IPS-20b (cell line): ENCODE results near the gene TENM4.
A peak's percentile ranks its signal among the peaks of the same experiment; 100 is the strongest.

Experiments
- H3K27ac ChIP-seq: one replicate; pipeline ENCODE4 v1.5.1; 2013; ENCODE audit warnings: low read length
- H3K27me3 ChIP-seq: 2 replicates; pipeline ENCODE4 v1.6.1; 2013; ENCODE audit warnings: mild to moderate bottlenecking, low read length, inconsistent platforms; ENCODE audit not compliant: insufficient read depth
- H3K36me3 ChIP-seq: 2 replicates; pipeline ENCODE4 v1.6.1; 2013; ENCODE audit warnings: low read depth, mild to moderate bottlenecking, inconsistent platforms, low read length, moderate library complexity; ENCODE audit not compliant: insufficient read depth
- H3K4me1 ChIP-seq: 2 replicates; pipeline ENCODE4 v1.6.1; 2013; ENCODE audit warnings: mild to moderate bottlenecking, control low read depth, inconsistent platforms, low read length, moderate library complexity; ENCODE audit not compliant: insufficient read depth
- H3K4me3 ChIP-seq: 2 replicates; pipeline ENCODE4 v1.5.1; 2013; ENCODE audit warnings: mild to moderate bottlenecking, low read length, inconsistent platforms
- H3K9ac ChIP-seq: 2 replicates; pipeline ENCODE4 v1.6.1; 2013; ENCODE audit warnings: low read depth, mild to moderate bottlenecking, inconsistent platforms, low read length, moderate library complexity
- H3K9me3 ChIP-seq: 2 replicates; pipeline ENCODE4 v1.6.1; 2013; ENCODE audit warnings: mild to moderate bottlenecking, low read depth, low read length, inconsistent platforms; ENCODE audit not compliant: insufficient read depth

Gene TENM4

GRCh38 chr11:79069504-79069903, 371.3 kb downstream of the TENM4 start:
- Histone ChIP-seq H3K36me3 (no peaks in the 10 kb centered on the region), H3K27ac (no peak overlapping the region), H3K27me3 (no peaks in the 10 kb centered on the region), H3K9me3 (no peaks in the 10 kb centered on the region), H3K4me3 (no peak overlapping the region), H3K9ac (no peak overlapping the region), H3K4me1 (peaks cover 4% of the 10 kb centered on the region; the same call in 1 of the 2 replicates)

GRCh38 chr11:79068356-79068755, 372.5 kb downstream of the TENM4 start:
- Histone ChIP-seq H3K9me3 (no peaks in the 10 kb centered on the region), H3K27me3 (no peaks in the 10 kb centered on the region), H3K27ac (no peak overlapping the region), H3K9ac (no peak overlapping the region), H3K36me3 (no peaks in the 10 kb centered on the region), H3K4me1 (peaks cover 6% of the 10 kb centered on the region; the same call in 1 of the 2 replicates), H3K4me3 (no peak overlapping the region)

DNA sequence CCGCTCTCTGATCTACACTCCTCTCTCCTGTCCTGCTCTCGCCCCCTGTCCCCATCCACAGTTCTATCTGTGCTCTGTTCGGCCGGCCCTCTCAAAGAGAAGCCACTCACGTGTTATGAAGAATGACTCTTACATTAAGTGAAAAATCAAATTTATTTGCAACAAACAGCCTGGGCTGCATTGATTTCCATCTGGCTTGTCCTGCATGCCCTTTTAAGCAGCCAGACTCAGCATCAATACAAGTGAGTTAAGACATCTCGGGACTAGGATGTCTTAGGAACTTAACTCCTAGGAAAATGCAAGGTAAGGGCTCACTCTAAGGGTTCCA, 373.5 kb downstream of the TENM4 start:
- H3K9ac ChIP-seq, result peak overlapping the region; percentile 19; the same call in 1 of the 2 replicates

DNA sequence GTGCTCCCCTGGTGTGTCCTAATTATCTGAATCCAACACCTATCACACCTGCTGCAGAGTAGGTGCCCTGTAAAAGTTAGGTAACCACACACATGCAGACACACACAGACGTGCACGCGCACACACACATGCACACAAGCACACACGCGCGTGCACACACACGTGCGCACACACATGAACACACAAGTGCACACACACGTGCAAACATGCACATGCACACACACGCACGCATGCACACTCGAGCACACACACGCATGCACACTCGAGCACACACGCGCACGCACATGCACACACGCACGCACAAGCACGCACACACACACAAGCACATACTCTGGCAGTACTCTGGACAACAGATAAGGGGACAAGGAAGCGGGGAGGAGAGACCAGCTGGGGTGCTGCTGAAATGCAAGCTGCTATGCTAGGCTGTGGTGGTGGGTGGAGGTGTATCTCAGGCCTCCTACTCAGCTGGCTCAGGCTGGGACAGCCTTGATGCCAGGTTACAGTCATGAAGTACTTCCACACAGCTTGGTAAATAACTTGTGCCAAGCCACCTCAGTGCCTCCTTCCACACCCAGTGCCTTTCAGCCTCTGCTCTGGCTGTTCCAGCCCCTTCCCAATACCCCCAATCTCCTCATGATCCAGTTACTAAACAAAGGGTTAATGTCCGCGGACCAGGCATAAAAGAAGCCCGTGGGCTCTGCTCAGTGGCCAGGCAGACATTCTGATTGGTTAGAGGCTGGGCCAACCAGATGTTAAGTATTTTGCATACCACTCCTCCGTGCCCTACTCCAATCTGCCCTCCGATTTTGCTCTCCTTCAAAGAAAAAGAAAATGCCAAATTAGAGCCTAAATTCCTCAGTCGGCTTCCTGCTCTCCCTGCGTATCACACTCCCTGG, 374.1 kb downstream of the TENM4 start:
- Histone ChIP-seq H3K36me3 (no peaks in the 10 kb centered on the region), H3K27me3 (no peaks in the 10 kb centered on the region), H3K4me1 (peaks cover 16% of the 10 kb centered on the region; the same call in 1 of the 2 replicates), H3K4me3 (peak overlapping the region; percentile 16; the same call in 1 of the 2 replicates), H3K9me3 (no peaks in the 10 kb centered on the region), H3K9ac (peak overlapping the region; percentile 19; the same call in 1 of the 2 replicates), H3K27ac (no peak overlapping the region)

More for the DNA sequence above, 373.5 kb downstream of the TENM4 start:
- Histone ChIP-seq H3K27ac (no peak overlapping the region), H3K4me3 (peak overlapping the region; percentile 16; the same call in 1 of the 2 replicates), H3K9me3 (no peaks in the 10 kb centered on the region), H3K4me1 (peaks cover 15% of the 10 kb centered on the region; the same call in 1 of the 2 replicates), H3K27me3 (no peaks in the 10 kb centered on the region), H3K36me3 (no peaks in the 10 kb centered on the region)

- Histone ChIP-seq H3K4me3 (no peak overlapping the region), H3K9me3 (no peaks in the 10 kb centered on the region), H3K27me3 (no peaks in the 10 kb centered on the region), H3K9ac (no peak overlapping the region), H3K4me1 (peaks cover 16% of the 10 kb centered on the region; the same call in 1 of the 2 replicates), H3K36me3 (no peaks in the 10 kb centered on the region), H3K27ac (no peak overlapping the region)
Observed at GRCh38 chr11:79062814-79063762, 377.7 kb downstream of the TENM4 start.

DNA sequence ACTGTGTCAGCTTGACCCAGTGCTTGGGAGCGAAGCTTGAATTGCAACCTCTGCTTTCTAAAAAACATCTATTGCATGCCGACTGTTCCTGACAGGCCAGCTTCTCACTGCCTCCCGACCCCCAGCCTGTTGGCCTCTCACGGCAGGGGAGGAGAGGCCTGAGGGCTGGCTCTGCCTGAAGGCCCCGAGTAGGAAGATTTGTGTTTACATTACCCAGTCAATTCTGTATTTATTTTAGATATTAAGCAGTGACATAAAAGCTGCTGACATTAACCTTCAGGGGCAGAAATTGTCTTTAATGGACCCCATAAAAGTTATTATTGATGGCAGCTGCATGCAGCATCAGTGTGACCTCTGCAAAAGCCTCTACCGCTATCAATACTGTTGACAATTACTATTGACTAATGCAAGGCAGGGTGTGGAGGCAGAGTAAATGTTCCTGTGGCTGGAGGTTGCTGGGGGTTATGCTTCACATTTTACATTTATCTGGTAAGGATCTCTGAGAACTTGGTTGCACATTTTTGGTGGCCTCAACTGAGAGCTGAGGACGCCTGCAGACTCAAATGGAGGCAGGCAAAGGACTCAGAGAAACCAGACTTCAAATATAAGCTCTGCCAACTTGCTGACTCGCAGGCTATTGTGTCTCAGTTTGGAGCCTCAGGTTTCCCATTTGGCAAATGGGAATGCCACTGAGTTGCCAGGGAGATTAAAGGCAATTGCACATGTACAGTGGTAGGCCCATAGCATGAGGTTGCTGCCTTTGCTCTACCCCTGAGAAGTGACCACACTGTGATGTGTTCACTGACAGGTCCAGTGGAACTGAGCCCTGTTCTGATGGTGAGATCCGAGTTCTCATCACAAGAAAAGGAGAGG, 380.5 kb downstream of the TENM4 start:
- Histone ChIP-seq H3K4me1 (peaks cover 12% of the 10 kb centered on the region; the same call in 1 of the 2 replicates), H3K36me3 (no peaks in the 10 kb centered on the region), H3K9me3 (no peaks in the 10 kb centered on the region), H3K27ac (no peak overlapping the region), H3K9ac (no peak overlapping the region), H3K4me3 (no peak overlapping the region), H3K27me3 (no peaks in the 10 kb centered on the region)

GRCh38 chr11:79059141-79059540, 381.7 kb downstream of the TENM4 start:
- Histone ChIP-seq H3K36me3 (no peaks in the 10 kb centered on the region), H3K27ac (no peak overlapping the region), H3K9ac (no peak overlapping the region), H3K9me3 (no peaks in the 10 kb centered on the region), H3K4me3 (no peak overlapping the region), H3K4me1 (peaks cover 12% of the 10 kb centered on the region; the same call in 1 of the 2 replicates), H3K27me3 (no peaks in the 10 kb centered on the region)

GRCh38 chr11:79055856-79056631, 384.8 kb downstream of the TENM4 start:
- H3K4me1 ChIP-seq, result no peaks in the 10 kb centered on the region
- no peak overlapping the region for H3K27ac ChIP-seq

DNA sequence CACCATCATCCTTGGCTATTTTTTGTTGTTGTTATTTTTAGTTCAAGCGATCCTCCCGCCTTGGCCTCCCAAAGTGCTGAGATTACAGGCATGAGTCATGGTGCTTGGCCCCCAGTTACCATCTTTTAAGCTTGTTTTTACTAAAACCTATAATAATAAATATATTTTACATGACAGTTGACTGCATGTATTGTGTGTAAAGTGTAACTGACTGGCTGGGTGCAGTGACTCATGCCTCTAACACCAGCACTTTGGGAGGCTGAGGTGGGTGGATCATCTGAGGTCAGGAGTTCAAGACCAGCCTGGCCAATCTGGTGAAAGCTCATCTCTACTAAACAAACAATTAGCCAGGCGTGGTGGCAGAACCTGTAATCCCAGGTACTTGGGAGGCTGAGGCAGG, 386.2 kb downstream of the TENM4 start:
- Histone ChIP-seq H3K9ac (no peak overlapping the region), H3K9me3 (no peaks in the 10 kb centered on the region)

More at GRCh38 chr11:79055856-79056631, 384.8 kb downstream of the TENM4 start:
- Histone ChIP-seq H3K4me3 (no peak overlapping the region), H3K9ac (no peak overlapping the region), H3K27me3 (no peaks in the 10 kb centered on the region), H3K9me3 (no peaks in the 10 kb centered on the region), H3K36me3 (no peaks in the 10 kb centered on the region)

DNA sequence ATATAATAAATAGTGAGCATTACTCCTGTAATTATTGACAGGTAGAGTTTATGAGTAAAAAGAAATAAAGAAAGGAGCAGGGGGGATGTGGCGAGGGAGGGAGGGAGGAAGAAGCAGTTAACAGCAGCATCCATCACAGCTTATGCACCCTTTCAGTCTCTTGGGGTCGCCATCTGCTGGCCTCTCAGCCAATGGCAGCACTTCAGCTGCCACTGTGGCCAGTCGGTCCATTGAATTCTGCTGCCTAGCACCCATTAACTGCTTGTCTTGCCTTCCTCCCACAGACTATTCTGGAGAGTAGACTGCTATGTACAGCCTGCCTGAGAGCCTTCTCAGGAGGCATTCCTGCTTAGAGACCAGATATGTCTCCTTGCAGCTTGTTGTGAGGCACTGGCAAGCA, 388.3 kb downstream of the TENM4 start:
- Histone ChIP-seq H3K9me3 (no peaks in the 10 kb centered on the region), H3K4me1 (peaks cover 5% of the 10 kb centered on the region; the same call in 1 of the 2 replicates), H3K9ac (no peak overlapping the region), H3K36me3 (no peaks in the 10 kb centered on the region), H3K27ac (no peak overlapping the region), H3K27me3 (no peaks in the 10 kb centered on the region), H3K4me3 (no peak overlapping the region)

More for the DNA sequence above, 386.2 kb downstream of the TENM4 start:
- Histone ChIP-seq H3K4me1 (peaks cover 5% of the 10 kb centered on the region; the same call in 1 of the 2 replicates), H3K4me3 (no peak overlapping the region), H3K27me3 (no peaks in the 10 kb centered on the region), H3K36me3 (no peaks in the 10 kb centered on the region), H3K27ac (no peak overlapping the region)
